Panc1 (cell line): ENCODE data around the gene PIGU. TPM values are rescaled to one million over a fixed set of nuclear protein-coding genes. Genes with fewer than 3 reads are reported as not detected.

Source experiments
- ATAC-seq: fragments of 200-7000 bp; cut with Tn5 transposase; 2 replicates; pipeline ENCODE4 v1.9.1; 2020; ENCODE audit warnings: mild to moderate bottlenecking, moderate library complexity
- BruUV-seq: library from RNA; stranded (reverse); fragments of 400-500 nt; replicated peaks from 2 replicates; lab custom pipeline; 2021; lab: Mats Ljungman, UMichigan
- CTCF ChIA-PET: fragments of 300-600 bp; sonication (Branson Sonifier 250); formaldehyde crosslinking; loops from one replicate; lab custom pipeline; 2022; ENCODE audit warnings: antibody characterized with exemption; lab: Charles Lee
- POLR2A ChIA-PET: fragments of 300-600 bp; sonication (Branson Sonifier 250); formaldehyde crosslinking; loops from one replicate; lab custom pipeline; 2022; ENCODE audit warnings: antibody characterized with exemption; lab: Charles Lee
- DNase-seq: peaks from one replicate; pipeline ENCODE4 v3.0.0-alpha.2; 2010; ENCODE audit warnings: low read depth, low spot score
- H3K27ac ChIP-seq: 2 replicates; pipeline ENCODE4 v1.5.1; 2011; ENCODE audit warnings: mild to moderate bottlenecking, low read length, inconsistent platforms
- H3K27me3 ChIP-seq: fragments of 200-500 bp; sonication (Bioruptor generic); 2 replicates; pipeline ENCODE4 v1.6.0; 2014; ENCODE audit warnings: low read length, inconsistent platforms; ENCODE audit not compliant: control insufficient read depth, insufficient read depth
- H3K36me3 ChIP-seq: fragments of 200-500 bp; sonication (Bioruptor generic); 2 replicates; pipeline ENCODE4 v1.5.1; 2014; ENCODE audit warnings: inconsistent platforms, mild to moderate bottlenecking, low read length, moderate library complexity; ENCODE audit not compliant: control insufficient read depth, insufficient read depth
- H3K4me1 ChIP-seq: 2 replicates; pipeline ENCODE4 v1.5.1; 2011; ENCODE audit warnings: inconsistent platforms, mild to moderate bottlenecking, low read length, moderate library complexity; ENCODE audit not compliant: control insufficient read depth, insufficient read depth
- H3K4me3 ChIP-seq, 2 experiments: 2 replicates each; pipeline ENCODE4 v1.5.1; 2011 to 2012; ENCODE audit warnings: low read depth in 2 of 2, low read length in 2 of 2, mild to moderate bottlenecking in 2 of 2, inconsistent platforms in 1 of 2, moderate library complexity in 1 of 2
- H3K9me3 ChIP-seq: fragments of 200-500 bp; sonication (Bioruptor generic); 2 replicates; pipeline ENCODE4 v1.5.1; 2014; ENCODE audit warnings: low read depth, mild to moderate bottlenecking, inconsistent platforms, low read length, moderate library complexity; ENCODE audit not compliant: control insufficient read depth, insufficient read depth
- POLR2AphosphoS5 ChIP-seq: IDR thresholded peaks from 2 replicates; pipeline ENCODE4 v1.6.1; 2012; ENCODE audit warnings: mild to moderate bottlenecking, low read depth, low read length, moderate library complexity
- SIN3A ChIP-seq: IDR thresholded peaks from 2 replicates; pipeline ENCODE4 v1.6.1; 2012; ENCODE audit warnings: low read depth, mild to moderate bottlenecking, low read length, moderate library complexity, borderline replicate concordance; ENCODE audit not compliant: insufficient read depth
- TCF7L2 ChIP-seq: IDR thresholded peaks from 2 replicates; pipeline ENCODE4 v1.6.1; 2011; ENCODE audit warnings: mild to moderate bottlenecking, low read depth, low read length, inconsistent platforms
- in situ Hi-C: cut with HindIII; loops from 2 replicates; pipeline ENCODE4 v1.10.0; 2016; ENCODE audit warnings: low sequenced_read_pairs, low pct_unique_long_range_greater_than_20kb
- intact Hi-C: fragments of 100-400 bp; cut with micrococcal nuclease; formaldehyde crosslinking; loops from one replicate; pipeline ENCODE4 v1.10.0; 2022; ENCODE audit not compliant: unreplicated experiment
- total RNA-seq: library from RNA; stranded (reverse); gene quantifications from one replicate; pipeline ENCODE4 v1.2.1, GENCODE V29; 2021; ENCODE audit not compliant: unreplicated experiment
- TF ChIP-seq, protein P1 (sequence below): fragments of 450-650 bp; IDR thresholded peaks from 2 replicates; pipeline ENCODE4 v1.5.1; 2017; ENCODE audit warnings: mild to moderate bottlenecking
- TF ChIP-seq, protein P2 (sequence below), 2 experiments: IDR thresholded peaks; 2 replicates each; pipeline ENCODE4 v1.6.1; 2011 to 2012; ENCODE audit warnings: low read depth in 2 of 2, control low read depth in 1 of 2, low read length in 1 of 2, mild to moderate bottlenecking in 1 of 2, moderate library complexity in 1 of 2; ENCODE audit not compliant: insufficient read depth in 1 of 2

The PIGU gene
- total RNA-seq, 1 experiment from 2014 or later = 22.9 TPM

DNA sequence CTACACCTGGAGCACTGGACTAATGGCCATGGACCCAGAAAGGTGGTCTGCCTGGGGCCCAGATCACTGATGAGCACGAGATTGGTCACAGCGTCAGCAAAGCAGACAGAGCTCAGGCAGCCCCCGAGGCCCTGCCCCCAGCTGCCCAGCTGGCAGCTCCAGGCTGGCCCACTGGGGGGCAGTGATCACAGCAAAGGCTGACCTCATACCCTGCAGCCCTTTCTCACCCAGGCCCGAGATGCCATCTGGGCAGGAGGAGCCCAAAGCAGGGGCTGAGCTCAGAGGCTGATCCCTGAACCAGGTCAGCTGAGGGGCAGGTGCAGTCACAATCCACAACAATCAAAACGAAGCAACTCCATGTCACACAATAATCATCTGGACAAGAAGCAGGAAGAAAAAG lies 114.3 kb downstream of the PIGU start:
- TF ChIP-seq, protein P1, sequence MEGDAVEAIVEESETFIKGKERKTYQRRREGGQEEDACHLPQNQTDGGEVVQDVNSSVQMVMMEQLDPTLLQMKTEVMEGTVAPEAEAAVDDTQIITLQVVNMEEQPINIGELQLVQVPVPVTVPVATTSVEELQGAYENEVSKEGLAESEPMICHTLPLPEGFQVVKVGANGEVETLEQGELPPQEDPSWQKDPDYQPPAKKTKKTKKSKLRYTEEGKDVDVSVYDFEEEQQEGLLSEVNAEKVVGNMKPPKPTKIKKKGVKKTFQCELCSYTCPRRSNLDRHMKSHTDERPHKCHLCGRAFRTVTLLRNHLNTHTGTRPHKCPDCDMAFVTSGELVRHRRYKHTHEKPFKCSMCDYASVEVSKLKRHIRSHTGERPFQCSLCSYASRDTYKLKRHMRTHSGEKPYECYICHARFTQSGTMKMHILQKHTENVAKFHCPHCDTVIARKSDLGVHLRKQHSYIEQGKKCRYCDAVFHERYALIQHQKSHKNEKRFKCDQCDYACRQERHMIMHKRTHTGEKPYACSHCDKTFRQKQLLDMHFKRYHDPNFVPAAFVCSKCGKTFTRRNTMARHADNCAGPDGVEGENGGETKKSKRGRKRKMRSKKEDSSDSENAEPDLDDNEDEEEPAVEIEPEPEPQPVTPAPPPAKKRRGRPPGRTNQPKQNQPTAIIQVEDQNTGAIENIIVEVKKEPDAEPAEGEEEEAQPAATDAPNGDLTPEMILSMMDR = no peak; the same call in 1 of the 2 replicates
- TF ChIP-seq, protein P2, sequence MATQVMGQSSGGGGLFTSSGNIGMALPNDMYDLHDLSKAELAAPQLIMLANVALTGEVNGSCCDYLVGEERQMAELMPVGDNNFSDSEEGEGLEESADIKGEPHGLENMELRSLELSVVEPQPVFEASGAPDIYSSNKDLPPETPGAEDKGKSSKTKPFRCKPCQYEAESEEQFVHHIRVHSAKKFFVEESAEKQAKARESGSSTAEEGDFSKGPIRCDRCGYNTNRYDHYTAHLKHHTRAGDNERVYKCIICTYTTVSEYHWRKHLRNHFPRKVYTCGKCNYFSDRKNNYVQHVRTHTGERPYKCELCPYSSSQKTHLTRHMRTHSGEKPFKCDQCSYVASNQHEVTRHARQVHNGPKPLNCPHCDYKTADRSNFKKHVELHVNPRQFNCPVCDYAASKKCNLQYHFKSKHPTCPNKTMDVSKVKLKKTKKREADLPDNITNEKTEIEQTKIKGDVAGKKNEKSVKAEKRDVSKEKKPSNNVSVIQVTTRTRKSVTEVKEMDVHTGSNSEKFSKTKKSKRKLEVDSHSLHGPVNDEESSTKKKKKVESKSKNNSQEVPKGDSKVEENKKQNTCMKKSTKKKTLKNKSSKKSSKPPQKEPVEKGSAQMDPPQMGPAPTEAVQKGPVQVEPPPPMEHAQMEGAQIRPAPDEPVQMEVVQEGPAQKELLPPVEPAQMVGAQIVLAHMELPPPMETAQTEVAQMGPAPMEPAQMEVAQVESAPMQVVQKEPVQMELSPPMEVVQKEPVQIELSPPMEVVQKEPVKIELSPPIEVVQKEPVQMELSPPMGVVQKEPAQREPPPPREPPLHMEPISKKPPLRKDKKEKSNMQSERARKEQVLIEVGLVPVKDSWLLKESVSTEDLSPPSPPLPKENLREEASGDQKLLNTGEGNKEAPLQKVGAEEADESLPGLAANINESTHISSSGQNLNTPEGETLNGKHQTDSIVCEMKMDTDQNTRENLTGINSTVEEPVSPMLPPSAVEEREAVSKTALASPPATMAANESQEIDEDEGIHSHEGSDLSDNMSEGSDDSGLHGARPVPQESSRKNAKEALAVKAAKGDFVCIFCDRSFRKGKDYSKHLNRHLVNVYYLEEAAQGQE (IDR thresholded peaks at IDR 0.05; ENCODE audit: insufficient read depth in 1 of 2, low read depth in 2 of 2, low read length in 1 of 2) = no peak
- TF ChIP-seq SIN3A (no peak), POLR2AphosphoS5 (no peak), TCF7L2 (no peak)
- Histone ChIP-seq H3K9me3 (no peaks in the 10 kb centered on the region), H3K27ac (no peak overlapping the region), H3K4me1 (peaks cover 3% of the 10 kb centered on the region; the same call in 1 of the 2 replicates), H3K27me3 (no peaks in the 10 kb centered on the region), H3K4me3 (no peak overlapping the region), H3K36me3 (no peaks in the 10 kb centered on the region)
- ATAC-seq = no peak
- in situ Hi-C loops (no loop called here), intact Hi-C loops (loop anchor here (10.0 kb wide), 1 partner anchor 142 kb away; the partner anchor contains the start of gene TP53INP2)
- BruUV-seq = no TSS peak
- ChIA-PET CTCF (interaction anchor here (0.6 kb wide), 1 partner anchor 30 kb away, joined by 5 read pairs; no protein-coding TSS in a partner anchor), POLR2A (interaction anchor here (0.6 kb wide), 1 partner anchor 207 kb away, joined by 3 read pairs; no protein-coding TSS in a partner anchor)
- no peak for DNase-seq

DNA sequence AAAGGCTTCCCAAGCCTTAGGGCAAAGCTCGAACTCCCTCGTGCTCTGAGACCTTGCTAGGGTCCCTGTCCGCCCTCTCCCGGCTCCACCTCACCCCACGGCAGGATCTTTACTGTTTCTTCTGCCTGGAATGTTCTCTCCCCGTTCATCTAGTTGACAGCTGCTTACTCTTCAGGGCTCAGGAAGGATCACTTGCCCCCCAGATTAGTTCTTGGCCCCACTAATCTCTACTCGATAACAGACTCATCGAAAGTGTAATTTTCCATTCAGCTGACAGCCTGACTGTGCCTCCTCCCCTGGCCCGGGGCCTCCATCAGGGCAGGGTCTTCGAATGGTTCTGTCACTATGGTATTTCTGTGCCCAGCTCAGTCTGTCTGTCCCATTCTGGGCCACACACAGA lies 115.2 kb downstream of the PIGU start:
- POLR2A ChIA-PET = no interaction called here
- H3K27me3 ChIP-seq = no peaks in the 10 kb centered on the region

More for the DNA sequence above, 115.2 kb downstream of the PIGU start:
- no peak overlapping the region for H3K27ac ChIP-seq
- no peak overlapping the region for H3K4me3 ChIP-seq
- peaks cover 3% of the 10 kb centered on the region; the same call in 1 of the 2 replicates for H3K4me1 ChIP-seq
- BruUV-seq = no TSS peak
- intact Hi-C loops = loop anchor here (10.0 kb wide), 1 partner anchor 143 kb away; the partner anchor contains the start of gene TP53INP2
- H3K36me3 ChIP-seq = no peaks in the 10 kb centered on the region
- no peak for ATAC-seq
- no peaks in the 10 kb centered on the region for H3K9me3 ChIP-seq
- CTCF ChIA-PET = interaction anchor here (1.1 kb wide), 1 partner anchor 12 kb away, joined by 3 read pairs; no protein-coding TSS in a partner anchor
- DNase-seq = no peak
- TF ChIP-seq, protein P1 = no peak
- TF ChIP-seq POLR2AphosphoS5 (no peak), SIN3A (no peak), TCF7L2 (no peak)
- TF ChIP-seq, protein P2 (IDR thresholded peaks at IDR 0.05; ENCODE audit: insufficient read depth in 1 of 2, low read depth in 2 of 2, low read length in 1 of 2) = no peak
- in situ Hi-C loops = no loop called here
